Skeletal muscle cell (primary cell): ENCODE data around the gene MAB21L2.

Experiments used
- DNase-seq: peaks from one replicate; pipeline ENCODE4 v3.0.0-alpha.2; 2010; ENCODE audit warnings: low read depth
- H3K4me3 ChIP-seq: 2 replicates; pipeline ENCODE4 v1.5.1; 2011; ENCODE audit warnings: low read depth, mild to moderate bottlenecking, control low read depth, low read length, moderate library complexity

Gene MAB21L2

DNA sequence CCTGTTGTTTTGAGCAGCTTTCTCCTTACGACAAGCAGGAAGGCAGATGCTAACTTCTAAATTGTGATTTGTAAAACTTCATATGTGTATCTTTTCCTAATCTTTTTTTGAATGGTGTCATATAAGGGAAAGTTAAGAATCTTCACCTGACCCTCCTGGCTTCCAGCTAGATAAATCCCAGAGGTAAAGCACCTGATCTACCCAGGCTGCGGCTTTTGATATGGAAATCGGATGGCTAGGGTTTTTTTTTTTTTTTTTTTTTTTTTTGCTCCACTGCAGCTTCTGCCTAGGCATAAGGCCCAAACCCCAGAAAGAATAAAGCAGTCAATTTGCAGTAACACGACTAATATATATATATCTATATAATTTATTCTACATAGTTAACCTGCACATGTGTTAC is 10.0 kb downstream of the MAB21L2 start:
- no peak for DNase-seq

DNA sequence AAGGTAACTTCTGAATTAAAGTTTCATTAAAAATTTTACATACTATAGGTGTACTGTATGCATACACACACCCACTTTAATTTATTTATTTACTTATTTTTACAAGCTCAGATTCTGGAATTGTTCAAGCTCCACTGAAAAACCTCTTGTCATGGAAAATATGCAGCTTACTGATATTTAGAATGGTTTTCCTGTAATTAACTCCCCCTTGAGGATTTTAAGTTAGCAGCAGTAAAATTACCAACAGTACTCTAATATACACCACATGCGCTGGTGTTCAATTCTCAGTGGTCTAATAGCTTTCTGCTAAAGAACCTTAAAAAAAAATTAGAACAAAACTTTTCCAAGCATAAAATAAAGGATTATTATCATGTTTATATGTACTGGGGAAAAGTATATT is 12.0 kb downstream of the MAB21L2 start:
- no peak overlapping the region for H3K4me3 ChIP-seq
- DNase-seq, result no peak

More for the DNA sequence above, 10.0 kb downstream of the MAB21L2 start:
- no peak overlapping the region for H3K4me3 ChIP-seq

DNA sequence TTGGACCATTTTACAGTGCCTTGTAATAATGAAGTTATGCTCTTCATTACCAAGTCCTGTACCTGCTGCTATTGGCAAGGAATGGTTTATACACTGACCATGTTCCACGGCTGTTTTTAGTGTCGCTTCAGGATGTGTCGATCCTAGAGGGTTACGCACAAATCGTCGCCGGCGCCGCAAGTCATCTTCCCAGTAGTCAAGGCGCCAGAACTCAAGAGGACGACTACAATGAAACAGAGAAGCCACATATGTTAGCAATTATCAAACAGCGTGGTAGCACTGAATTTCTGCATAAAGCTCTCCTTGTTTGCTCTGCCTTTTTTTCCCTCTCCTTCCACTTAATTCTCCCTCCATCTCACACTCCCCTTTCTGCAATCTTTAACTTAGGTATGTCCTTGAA is 17.0 kb downstream of the MAB21L2 start:
- no peak overlapping the region for H3K4me3 ChIP-seq
- no peak for DNase-seq

DNA sequence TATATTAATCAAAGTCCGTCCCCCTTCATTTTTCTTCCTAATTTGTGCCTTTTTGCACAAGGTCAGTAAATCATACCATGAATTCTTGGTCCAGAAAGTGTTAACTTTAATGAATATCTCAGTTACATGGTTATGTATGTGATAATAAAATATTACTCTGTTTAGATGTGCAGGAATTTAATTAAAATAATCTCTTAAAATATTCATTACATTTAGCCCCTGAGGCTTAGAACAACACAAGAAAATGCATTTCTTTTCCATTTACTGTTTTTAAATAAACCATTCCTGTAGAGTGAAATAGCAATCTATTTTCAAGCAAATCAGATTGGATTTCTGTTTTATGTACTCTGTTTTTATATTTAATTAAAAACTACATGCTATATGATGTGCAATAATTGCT is 17.6 kb downstream of the MAB21L2 start:
- DNase-seq, result no peak
- no peak overlapping the region for H3K4me3 ChIP-seq

DNA sequence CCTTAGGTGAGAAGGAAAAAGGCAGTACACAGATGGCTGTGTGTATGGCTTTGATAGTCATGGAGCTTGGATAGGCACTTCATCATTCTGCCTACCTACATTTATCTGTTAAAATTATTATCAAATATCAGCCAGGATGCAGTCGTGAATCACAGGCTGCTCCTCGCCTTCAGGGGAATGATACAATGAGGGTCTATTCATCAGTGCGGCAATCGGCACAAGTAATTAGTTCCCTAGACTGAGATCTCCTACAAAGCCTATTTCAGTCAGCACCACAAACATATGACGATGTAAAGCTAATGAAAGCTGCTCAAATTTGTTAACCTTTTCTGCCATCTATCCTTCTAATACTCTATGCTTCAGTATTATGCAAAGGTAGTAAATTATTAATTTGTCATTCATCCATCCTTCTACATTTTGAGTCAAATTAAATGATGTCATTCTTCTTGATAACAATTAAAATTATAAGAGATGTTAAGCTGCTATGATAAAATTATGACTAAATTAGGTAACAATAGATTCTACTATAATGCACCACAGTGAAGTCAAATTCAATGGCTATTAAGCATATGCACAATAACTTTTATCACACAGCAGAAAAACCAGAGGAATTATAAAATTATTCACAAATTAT is 19.0 kb downstream of the MAB21L2 start:
- H3K4me3 ChIP-seq, result no peak overlapping the region
- no peak for DNase-seq

DNA sequence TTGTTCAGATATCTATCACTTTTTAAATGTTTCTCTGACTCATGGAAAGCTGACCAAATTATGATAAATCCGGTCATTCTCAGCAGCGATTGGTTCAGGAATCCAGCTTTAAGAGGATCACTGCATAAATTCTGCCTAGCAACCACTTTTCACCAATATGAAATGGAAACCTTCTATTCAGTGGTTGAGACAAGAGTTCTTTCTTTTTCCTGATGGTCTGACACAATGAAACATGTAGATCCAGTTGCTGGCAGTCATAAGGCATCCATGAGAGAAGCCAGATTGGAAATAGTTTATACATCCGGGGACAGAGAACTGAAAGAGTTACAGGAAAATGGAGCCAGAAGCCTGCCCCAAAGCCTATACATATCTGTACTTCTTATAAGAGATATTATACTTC is 27.2 kb downstream of the MAB21L2 start:
- DNase-seq, result no peak
- H3K4me3 ChIP-seq, result no peak overlapping the region

- DNase-seq, result no peak
- no peak overlapping the region for H3K4me3 ChIP-seq
Observed at GRCh38 chr4:150619042-150619441, 37.1 kb downstream of the MAB21L2 start.

GRCh38 chr4:150624055-150624454 is 42.1 kb downstream of the MAB21L2 start:
- H3K4me3 ChIP-seq, result no peak overlapping the region
- DNase-seq, result no peak

- no peak overlapping the region for H3K4me3 ChIP-seq
- no peak for DNase-seq
Observed at GRCh38 chr4:150625033-150625432, 43.1 kb downstream of the MAB21L2 start.

DNA sequence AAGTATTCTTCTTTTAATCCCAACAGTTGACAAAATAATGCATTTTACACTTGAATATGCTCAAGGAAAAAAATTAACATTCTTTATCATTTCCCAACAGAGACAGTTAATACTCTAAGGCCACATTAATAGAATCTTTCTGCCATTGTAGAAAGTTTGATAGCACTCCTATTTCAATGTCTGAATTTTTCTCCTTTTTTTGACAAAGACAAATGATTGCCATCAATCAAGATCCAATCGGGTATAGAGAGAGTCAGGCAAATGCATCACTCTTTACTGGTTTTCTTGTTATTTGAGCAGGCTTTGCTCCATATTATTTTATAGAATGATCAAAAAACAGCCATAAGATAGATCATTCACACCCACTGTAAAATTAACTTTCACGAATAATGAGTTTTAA is 46.1 kb downstream of the MAB21L2 start:
- no peak overlapping the region for H3K4me3 ChIP-seq
- no peak for DNase-seq

GRCh38 chr4:150632639-150633038 is 50.7 kb downstream of the MAB21L2 start:
- no peak overlapping the region for H3K4me3 ChIP-seq
- no peak for DNase-seq
